HG03558 (cell line): ENCODE measurements around the gene IFNK.

Experiments
- ATAC-seq: cut with Tn5 transposase; IDR thresholded peaks from one replicate; pipeline ENCODE4 v1.9.1; 2021; ENCODE audit warnings: moderate number of reproducible peaks; ENCODE audit not compliant: unreplicated experiment; ENCODE audit errors: extremely low read depth

Gene IFNK

DNA sequence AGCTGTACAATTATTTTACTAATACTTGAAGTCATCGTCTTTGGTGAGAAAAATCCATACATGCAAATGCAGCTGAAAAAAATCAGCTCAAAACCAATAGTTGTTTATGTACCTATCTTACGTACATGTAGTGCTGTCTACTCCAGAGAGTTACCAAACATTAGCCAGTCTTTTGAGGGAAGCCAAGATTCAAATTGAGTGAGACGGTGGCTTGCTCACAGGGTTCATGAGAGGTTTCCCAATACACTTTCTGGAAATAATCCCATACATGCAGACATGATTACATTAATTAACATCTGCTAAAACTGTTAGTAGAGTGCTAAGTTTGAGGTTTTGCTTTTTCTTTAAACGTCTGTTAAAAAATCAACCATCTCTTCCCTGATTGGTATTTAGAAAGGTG, 46.9 kb downstream of the IFNK start:
- ATAC-seq: no peak

DNA sequence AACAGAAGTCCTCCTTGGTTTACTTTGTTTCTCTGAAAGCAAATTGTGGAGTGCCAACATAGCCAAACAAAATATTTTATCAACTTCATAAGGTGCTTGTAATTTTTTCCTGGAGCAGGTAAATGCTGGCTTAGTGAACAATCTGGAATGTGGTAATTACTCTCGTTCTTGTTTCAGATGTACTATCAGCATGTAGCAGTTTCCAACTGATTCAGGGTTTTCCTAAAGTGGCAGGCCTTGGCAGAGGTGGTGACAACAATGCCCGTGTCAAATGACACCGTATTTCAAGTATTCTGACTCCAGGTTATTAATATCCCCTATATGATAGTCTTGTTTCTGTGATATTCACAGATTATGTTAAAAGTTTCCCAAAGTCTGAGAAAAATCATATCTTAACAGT, 48.0 kb downstream of the IFNK start:
- no peak for ATAC-seq

DNA sequence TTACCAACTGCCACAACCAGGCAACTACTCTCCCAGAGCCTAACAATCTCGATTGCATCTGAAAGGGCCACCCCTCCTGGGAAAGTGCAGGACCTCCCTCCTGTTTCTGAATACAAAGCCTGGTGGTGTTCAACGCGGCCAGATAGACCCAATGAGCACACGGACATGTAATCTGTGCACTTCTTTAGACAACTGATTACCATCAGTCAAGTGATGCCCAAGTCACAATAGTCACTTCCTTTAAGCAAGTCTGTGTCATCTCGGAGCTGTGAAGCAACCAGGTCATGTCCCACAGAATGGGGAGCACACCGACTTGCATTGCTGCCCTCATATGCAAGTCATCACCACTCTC, 48.5 kb downstream of the IFNK start:
- peak; percentile 20 for ATAC-seq

DNA sequence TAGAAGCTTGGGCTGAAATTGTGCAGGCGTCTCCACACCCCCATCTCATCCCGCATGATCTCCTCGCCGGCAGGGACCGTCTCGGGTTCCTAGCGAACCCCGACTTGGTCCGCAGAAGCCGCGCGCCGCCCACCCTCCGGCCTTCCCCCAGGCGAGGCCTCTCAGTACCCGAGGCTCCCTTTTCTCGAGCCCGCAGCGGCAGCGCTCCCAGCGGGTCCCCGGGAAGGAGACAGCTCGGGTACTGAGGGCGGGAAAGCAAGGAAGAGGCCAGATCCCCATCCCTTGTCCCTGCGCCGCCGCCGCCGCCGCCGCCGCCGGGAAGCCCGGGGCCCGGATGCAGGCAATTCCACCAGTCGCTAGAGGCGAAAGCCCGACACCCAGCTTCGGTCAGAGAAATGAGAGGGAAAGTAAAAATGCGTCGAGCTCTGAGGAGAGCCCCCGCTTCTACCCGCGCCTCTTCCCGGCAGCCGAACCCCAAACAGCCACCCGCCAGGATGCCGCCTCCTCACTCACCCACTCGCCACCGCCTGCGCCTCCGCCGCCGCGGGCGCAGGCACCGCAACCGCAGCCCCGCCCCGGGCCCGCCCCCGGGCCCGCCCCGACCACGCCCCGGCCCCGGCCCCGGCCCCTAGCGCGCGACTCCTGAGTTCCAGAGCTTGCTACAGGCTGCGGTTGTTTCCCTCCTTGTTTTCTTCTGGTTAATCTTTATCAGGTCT, 49.0 kb downstream of the IFNK start, which contains the start of gene C9orf72:
Gene C9orf72 (minus strand): TSS at position 564 of the 716 bp plus-strand sequence. CDS start 6,361 bp downstream, outside the sequence.
- peak; percentile 41 for ATAC-seq

DNA sequence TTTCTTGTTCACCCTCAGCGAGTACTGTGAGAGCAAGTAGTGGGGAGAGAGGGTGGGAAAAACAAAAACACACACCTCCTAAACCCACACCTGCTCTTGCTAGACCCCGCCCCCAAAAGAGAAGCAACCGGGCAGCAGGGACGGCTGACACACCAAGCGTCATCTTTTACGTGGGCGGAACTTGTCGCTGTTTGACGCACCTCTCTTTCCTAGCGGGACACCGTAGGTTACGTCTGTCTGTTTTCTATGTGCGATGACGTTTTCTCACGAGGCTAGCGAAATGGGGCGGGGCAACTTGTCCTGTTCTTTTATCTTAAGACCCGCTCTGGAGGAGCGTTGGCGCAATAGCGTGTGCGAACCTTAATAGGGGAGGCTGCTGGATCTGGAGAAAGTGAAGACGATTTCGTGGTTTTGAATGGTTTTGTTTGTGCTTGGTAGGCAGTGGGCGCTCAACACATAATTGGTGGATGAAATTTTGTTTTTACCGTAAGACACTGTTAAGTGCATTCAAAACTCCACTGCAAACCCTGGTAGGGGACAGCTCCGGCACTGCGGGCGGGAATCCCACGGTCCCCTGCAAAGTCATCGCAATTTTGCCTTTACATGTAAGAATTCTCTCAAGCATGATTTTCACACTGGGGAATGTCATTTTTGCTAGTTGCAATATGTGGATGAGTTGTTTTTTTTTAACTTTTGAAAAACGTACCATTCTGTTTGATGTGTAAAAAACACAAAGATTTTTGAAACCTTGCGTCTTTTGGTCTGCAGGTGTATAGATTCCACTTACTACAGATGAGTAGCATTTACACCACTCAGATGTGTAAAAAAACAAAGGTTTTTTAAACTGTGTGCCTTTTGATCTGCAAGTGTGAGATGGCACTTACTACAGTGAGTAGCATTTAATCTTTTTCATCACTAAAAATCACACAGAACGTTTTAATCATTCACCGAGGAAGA, 49.8 kb downstream of the IFNK start:
- ATAC-seq: peak; percentile 75
